Gastroesophageal sphincter (tissue), 4 donors: ENCODE data around the gene TMEM114. TPM values are rescaled to one million over a fixed set of nuclear protein-coding genes. Genes with fewer than 3 reads are reported as not detected.

Experiments
- ATAC-seq: fragments of 150-250 bp; one replicate; pipeline ENCODE4 v1.9.1; 2016; ENCODE audit warnings: mild to moderate bottlenecking, moderate library complexity
- H3K27ac ChIP-seq, 4 donors: fragments of 200-600 bp; sonication (generic) in 3 of 4; 1 replicate in 3 of 4; 2 replicates in 1 of 4; pipeline ENCODE4 v1.5.1; 2016 to 2019
- H3K27me3 ChIP-seq: fragments of 200-600 bp; sonication (generic); one replicate; pipeline ENCODE4 v1.5.1; 2019
- H3K36me3 ChIP-seq, 2 donors: fragments of 200-600 bp; sonication (generic); one replicate each; pipeline ENCODE4 v1.5.1; 2019; ENCODE audit warnings: control low read depth in 1 of 2
- H3K4me1 ChIP-seq, 3 donors: fragments of 200-600 bp; sonication (generic); 1 replicate in 2 of 3; 2 replicates in 1 of 3; pipeline ENCODE4 v1.5.1; 2016 to 2019; ENCODE audit warnings: control low read depth in 2 of 3
- H3K4me3 ChIP-seq, 2 donors: fragments of 200-600 bp; sonication (generic); one replicate each; pipeline ENCODE4 v1.5.1; 2019; ENCODE audit warnings: mild to moderate bottlenecking in 1 of 2, moderate library complexity in 1 of 2
- H3K9me3 ChIP-seq, 3 donors: fragments of 200-600 bp; sonication (generic); one replicate each; pipeline ENCODE4 v1.5.1; 2017 to 2019; ENCODE audit warnings: control low read depth in 2 of 3
- CTCF ChIP-seq, 4 experiments: fragments of 200-600 bp in 2 of 4; fragments of 450-650 bp in 2 of 4; sonication (generic) in 1 of 4; IDR thresholded peaks; one replicate each; pipeline ENCODE4 v1.5.1; 2017 to 2019; ENCODE audit warnings: antibody characterized with exemption in 4 of 4, mild to moderate bottlenecking in 2 of 4, moderate library complexity in 2 of 4
- EP300 ChIP-seq: sonication (generic); formaldehyde crosslinking; IDR thresholded peaks from one replicate; pipeline ENCODE4 v1.6.1; 2017; ENCODE audit warnings: antibody characterized with exemption, mild to moderate bottlenecking
- POLR2A ChIP-seq, 2 donors: fragments of 450-650 bp; IDR thresholded peaks; one replicate each; pipeline ENCODE4 v1.6.1; 2017; ENCODE audit warnings: antibody characterized with exemption in 2 of 2, mild to moderate bottlenecking in 2 of 2, moderate library complexity in 1 of 2
- POLR2AphosphoS5 ChIP-seq: sonication (generic); formaldehyde crosslinking; IDR thresholded peaks from one replicate; pipeline ENCODE4 v1.6.1; 2017; ENCODE audit warnings: antibody characterized with exemption
- WGBS, 2 donors: methylation state at CpG; one replicate each; pipeline ENCODE4 v1.1.5; 2018; ENCODE audit warnings: low coverage in 1 of 2; 5-methylcytosine and 5-hydroxymethylcytosine counted together
- total RNA-seq, 4 donors: library from RNA; depleted of rRNA; stranded (reverse); fragments of >200 nt; gene quantifications; one replicate each; pipeline ENCODE4 v1.1.0, GENCODE V29; 2016

The TMEM114 gene
- total RNA-seq, 4 donors from 2014 or later, result not detected

DNA sequence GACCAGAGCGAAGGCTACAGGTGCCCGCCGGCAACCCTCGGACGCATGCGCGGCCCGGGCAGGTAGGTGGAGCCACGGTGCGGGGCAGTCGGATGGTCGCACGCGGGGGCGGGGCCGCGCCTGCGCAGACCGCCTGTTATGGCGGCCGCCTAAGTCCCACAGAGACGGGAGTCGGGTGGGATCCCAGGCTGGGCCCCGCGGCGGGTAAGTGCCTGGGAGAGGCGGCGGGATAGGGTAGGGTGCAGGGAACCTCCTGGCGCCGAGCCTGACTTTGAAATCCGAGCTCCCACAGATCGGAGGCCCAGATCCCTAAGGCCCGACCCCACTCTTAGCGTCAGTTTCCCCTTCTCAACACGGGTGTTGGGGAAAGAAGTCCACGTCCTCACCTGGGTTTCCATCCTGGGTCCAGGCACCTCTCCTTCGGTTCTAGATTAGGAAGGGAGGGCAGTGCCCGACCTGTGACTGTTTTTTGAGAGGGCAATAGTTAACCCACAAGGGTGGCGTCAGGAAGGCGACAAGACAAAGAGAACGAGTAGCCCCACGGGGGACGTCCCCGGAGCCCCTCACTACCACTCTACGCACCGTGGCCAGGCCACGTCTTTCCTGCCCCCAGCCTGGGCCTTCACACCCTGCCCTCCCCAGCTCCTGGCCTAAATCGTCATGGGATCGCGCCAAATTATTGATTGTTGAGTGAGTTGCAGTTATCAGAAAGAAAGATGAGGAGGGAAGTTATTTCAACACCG, 31.4 kb upstream of the TMEM114 start, which contains the start of gene METTL22:
METTL22 (plus strand) TSS at position 127 of the 743 bp plus-strand sequence. CDS start 3,968 bp downstream, outside the sequence.
- Histone ChIP-seq H3K4me1 (peaks cover 0 to 27% (median 4%) of the 10 kb centered on the region in 3 donors), H3K36me3 (peaks cover 0 to 29% of the 10 kb centered on the region in 2 donors), H3K27ac (peak within 1 kb of the TSS; percentile 63 to 87 (median 84)), H3K27me3 (peaks cover 11% of the 10 kb centered on the region), H3K4me3 (peak within 1 kb of the TSS; percentile 95 to 97), H3K9me3 (no peaks in the 10 kb centered on the region)
- peak; percentile 98 for ATAC-seq
- TF ChIP-seq POLR2A (IDR thresholded peaks at IDR 0.05) (peak; percentile 66 to 76), CTCF (IDR thresholded peaks at IDR 0.05) (peak in 2 of 4 experiments; percentile 4 to 30), POLR2AphosphoS5 (peak; percentile 74), EP300 (no peak)
- 0% methylated on average over 3 of the region's 51 CpGs; no CpG with 5 or more reads in 1 of the 2 donors for WGBS, 2 donors

- peak overlapping the region in 3 of 4 donors; percentile 82 to 87 (median 86) for H3K27ac ChIP-seq
- TF ChIP-seq POLR2AphosphoS5 (no peak), EP300 (no peak), CTCF (IDR thresholded peaks at IDR 0.05) (no peak), POLR2A (IDR thresholded peaks at IDR 0.05) (no peak)
- no peaks in the 10 kb centered on the region for H3K9me3 ChIP-seq
- peaks cover 14% of the 10 kb centered on the region for H3K27me3 ChIP-seq
- ATAC-seq, result no peak
- H3K36me3 ChIP-seq, result peaks cover 0 to 24% of the 10 kb centered on the region in 2 donors
- WGBS, 2 donors, result 27 to 46% methylated on average over 3 to 7 of the region's 12 CpGs
- H3K4me1 ChIP-seq, result peaks cover 0 to 27% (median 4%) of the 10 kb centered on the region in 3 donors
- peak overlapping the region; percentile 95 to 97 for H3K4me3 ChIP-seq
Measured at GRCh38 chr16:8621222-8621571, 30.9 kb upstream of the TMEM114 start.

GRCh38 chr16:8620535-8620934, 30.2 kb upstream of the TMEM114 start:
- no peak for ATAC-seq
- H3K27me3 ChIP-seq, result peaks cover 21% of the 10 kb centered on the region
- TF ChIP-seq CTCF (IDR thresholded peaks at IDR 0.05), result no peak
- TF ChIP-seq POLR2A (IDR thresholded peaks at IDR 0.05), result no peak
- TF ChIP-seq EP300, result no peak
- TF ChIP-seq POLR2AphosphoS5, result no peak
- 85 to 90% methylated on average over 4 of the region's 6 CpGs for WGBS, 2 donors
- H3K4me3 ChIP-seq, result no peak overlapping the region
- no peak overlapping the region for H3K27ac ChIP-seq
- H3K9me3 ChIP-seq, result no peaks in the 10 kb centered on the region
- H3K4me1 ChIP-seq, result peaks cover 0 to 27% (median 4%) of the 10 kb centered on the region in 3 donors
- peaks cover 0 to 17% of the 10 kb centered on the region in 2 donors for H3K36me3 ChIP-seq

DNA sequence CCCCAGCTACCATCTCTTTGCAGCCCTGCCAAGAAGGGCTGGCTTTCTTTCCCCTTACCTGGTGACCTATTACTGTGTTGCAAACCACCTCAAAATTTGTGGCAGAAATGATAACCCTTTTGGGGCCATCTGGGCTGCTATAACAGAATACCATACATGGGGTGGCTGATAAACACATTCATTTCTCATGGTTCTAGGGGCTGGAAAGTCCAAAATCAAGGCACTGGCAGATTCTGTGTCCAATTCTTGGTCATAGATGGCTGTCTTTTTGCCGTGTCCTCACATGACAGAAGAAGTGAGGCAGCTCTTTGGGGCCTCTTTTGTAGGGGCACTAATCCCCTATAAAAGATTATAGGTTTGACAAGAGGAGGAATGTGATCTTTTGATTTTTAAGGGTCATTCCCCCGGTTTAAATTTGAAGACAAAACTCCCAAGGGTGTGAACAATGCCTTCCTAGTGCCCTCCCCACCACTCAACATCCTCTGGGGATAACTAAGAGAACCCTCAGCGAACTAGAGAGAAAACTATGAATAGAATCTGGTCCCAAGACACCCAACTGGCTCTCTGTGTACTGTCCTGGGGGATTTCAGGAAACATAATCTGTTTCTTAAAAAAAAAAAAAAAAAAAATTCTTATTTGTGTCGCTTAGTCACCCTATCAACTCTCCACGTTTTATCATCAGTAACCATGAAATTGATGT, 29.5 kb upstream of the TMEM114 start:
- Histone ChIP-seq H3K4me1 (peaks cover 0 to 27% (median 4%) of the 10 kb centered on the region in 3 donors), H3K27me3 (peaks cover 24% of the 10 kb centered on the region), H3K27ac (no peak overlapping the region), H3K4me3 (no peak overlapping the region), H3K36me3 (peaks cover 0 to 12% of the 10 kb centered on the region in 2 donors), H3K9me3 (no peaks in the 10 kb centered on the region)
- ATAC-seq, result no peak
- TF ChIP-seq POLR2A (IDR thresholded peaks at IDR 0.05), result no peak
- TF ChIP-seq EP300, result no peak
- no peak for TF ChIP-seq POLR2AphosphoS5
- no peak for TF ChIP-seq CTCF (IDR thresholded peaks at IDR 0.05)
- 55 to 68% methylated on average over 4 of the region's 5 CpGs for WGBS, 2 donors
